ENCODE measurements around the gene PPP4R4.

GRCh38 chr14:94172545-94172944 lies 1.6 kb upstream of the PPP4R4 start:
- no peak for TF ChIP-seq MXI1 (conservative IDR thresholded peaks at IDR 0.05; ENCODE audit: poor library complexity, severe bottlenecking)
- TF ChIP-seq CTCF (IDR thresholded peaks at IDR 0.05; ENCODE audit: poor library complexity, severe bottlenecking) = no peak
- TF ChIP-seq SMC3 (conservative IDR thresholded peaks at IDR 0.05; ENCODE audit: poor library complexity) = no peak
- TF ChIP-seq EP300 (conservative IDR thresholded peaks at IDR 0.05; ENCODE audit: poor library complexity, severe bottlenecking) = no peak
- TF ChIP-seq POLR2AphosphoS5 (IDR thresholded peaks at IDR 0.05) = no peak
- no peak for TF ChIP-seq RAD21 (conservative IDR thresholded peaks at IDR 0.05)
